OCI-LY7 (cell line): Measurements from ENCODE around the gene CENPN.

Source experiments
- EZH2phosphoT487 ChIP-seq: fragments of 200-600 bp; sonication (generic); IDR thresholded peaks from 2 replicates; pipeline ENCODE4 v1.6.1; 2018; ENCODE audit warnings: low read depth, borderline replicate concordance, mild to moderate bottlenecking, mixed run types, antibody characterized with exemption, low read length, moderate library complexity, mixed read lengths
- TF ChIP-seq, protein P1 (sequence below): fragments of 200-600 bp; sonication (generic); conservative IDR thresholded peaks from 2 replicates; pipeline ENCODE4 v1.5.1; 2014; ENCODE audit warnings: mild to moderate bottlenecking, antibody characterized with exemption, low read length, moderate library complexity, mixed read lengths

DNA sequence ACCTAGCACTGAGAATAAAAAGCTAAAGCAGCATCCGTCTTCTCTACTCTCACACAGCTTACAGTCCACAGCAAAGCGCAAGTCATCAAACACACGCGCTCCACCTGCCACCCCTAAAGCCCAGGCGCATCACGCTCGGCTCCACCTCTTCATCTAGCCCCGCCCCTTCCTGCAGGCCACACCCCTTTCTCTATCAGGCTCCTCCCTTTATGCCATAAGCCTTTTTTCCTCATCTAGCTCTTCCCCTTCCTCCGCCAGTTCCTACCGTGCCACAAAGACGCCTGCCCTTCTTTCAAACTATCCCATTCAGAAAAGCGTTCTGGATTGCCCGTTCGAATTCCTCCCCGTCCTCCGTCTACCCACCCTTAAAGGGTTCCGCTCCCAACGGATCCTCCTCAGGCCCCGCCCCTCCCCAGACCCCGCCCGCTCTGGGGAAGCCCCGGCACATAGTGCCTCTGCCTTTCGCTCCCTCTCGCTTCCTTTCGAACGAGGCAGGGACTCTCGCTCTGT is 69.6 kb downstream of the CENPN start:
- TF ChIP-seq, protein P1, sequence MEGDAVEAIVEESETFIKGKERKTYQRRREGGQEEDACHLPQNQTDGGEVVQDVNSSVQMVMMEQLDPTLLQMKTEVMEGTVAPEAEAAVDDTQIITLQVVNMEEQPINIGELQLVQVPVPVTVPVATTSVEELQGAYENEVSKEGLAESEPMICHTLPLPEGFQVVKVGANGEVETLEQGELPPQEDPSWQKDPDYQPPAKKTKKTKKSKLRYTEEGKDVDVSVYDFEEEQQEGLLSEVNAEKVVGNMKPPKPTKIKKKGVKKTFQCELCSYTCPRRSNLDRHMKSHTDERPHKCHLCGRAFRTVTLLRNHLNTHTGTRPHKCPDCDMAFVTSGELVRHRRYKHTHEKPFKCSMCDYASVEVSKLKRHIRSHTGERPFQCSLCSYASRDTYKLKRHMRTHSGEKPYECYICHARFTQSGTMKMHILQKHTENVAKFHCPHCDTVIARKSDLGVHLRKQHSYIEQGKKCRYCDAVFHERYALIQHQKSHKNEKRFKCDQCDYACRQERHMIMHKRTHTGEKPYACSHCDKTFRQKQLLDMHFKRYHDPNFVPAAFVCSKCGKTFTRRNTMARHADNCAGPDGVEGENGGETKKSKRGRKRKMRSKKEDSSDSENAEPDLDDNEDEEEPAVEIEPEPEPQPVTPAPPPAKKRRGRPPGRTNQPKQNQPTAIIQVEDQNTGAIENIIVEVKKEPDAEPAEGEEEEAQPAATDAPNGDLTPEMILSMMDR, result no peak
- TF ChIP-seq EZH2phosphoT487, result no peak
